CD4-positive, alpha-beta memory T cell (primary cell): ENCODE measurements around the gene TTC7B. TPM values are rescaled to one million over a fixed set of nuclear protein-coding genes. Genes with fewer than 3 reads are reported as not detected.

Source experiments
- CTCF ChIA-PET: fragments of 350-600 bp; sonication (Branson Sonifier 250); formaldehyde crosslinking; loops from one replicate; lab custom pipeline; 2021; ENCODE audit warnings: inconsistent platforms; ENCODE audit not compliant: partially characterized antibody; lab: Charles Lee
- POLR2A ChIA-PET: fragments of 350-600 bp; sonication (Branson Sonifier 250); formaldehyde crosslinking; loops from one replicate; lab custom pipeline; 2021; ENCODE audit not compliant: partially characterized antibody; lab: Charles Lee
- DNase-seq, 5 donors: peaks; one replicate each; pipeline versions ENCODE4 v3.0.0 to v3.0.0-alpha.2; 2020 to 2022; ENCODE audit warnings: mixed read lengths in 1 of 5
- H3K27ac ChIP-seq: one replicate; pipeline ENCODE4 v1.7.0; 2013; ENCODE audit warnings: low read depth, low read length
- H3K27me3 ChIP-seq: 2 replicates; pipeline ENCODE4 v1.7.0; 2013; ENCODE audit warnings: mild to moderate bottlenecking, low read length, moderate library complexity; ENCODE audit not compliant: insufficient read depth
- H3K36me3 ChIP-seq: 2 replicates; pipeline ENCODE4 v1.7.0; 2013; ENCODE audit warnings: mild to moderate bottlenecking, low read length, moderate library complexity; ENCODE audit not compliant: insufficient read depth
- H3K4me1 ChIP-seq: 2 replicates; pipeline ENCODE4 v1.7.0; 2013; ENCODE audit warnings: mild to moderate bottlenecking, low read length, moderate library complexity; ENCODE audit not compliant: insufficient read depth
- H3K4me3 ChIP-seq, 2 donors: one replicate each; pipeline ENCODE4 v1.7.0; 2013; ENCODE audit warnings: low read length in 2 of 2, mild to moderate bottlenecking in 1 of 2
- H3K9me3 ChIP-seq, 2 donors: one replicate each; pipeline ENCODE4 v1.7.0; 2013; ENCODE audit warnings: low read length in 2 of 2, control low read depth in 1 of 2; ENCODE audit not compliant: control insufficient read depth in 1 of 2
- H3K27ac Mint-ChIP-seq, 7 donors: one replicate each; pipeline ENCODE4 v1.8.0; 2020 to 2021; ENCODE audit warnings: mixed read lengths in 7 of 7, mild to moderate bottlenecking in 6 of 7, inconsistent platforms in 3 of 7, moderate library complexity in 3 of 7
- H3K27me3 Mint-ChIP-seq, 2 donors: one replicate each; pipeline ENCODE4 v1.8.0; 2020 to 2021; ENCODE audit warnings: mixed read lengths in 2 of 2
- H3K36me3 Mint-ChIP-seq, 2 donors: one replicate each; pipeline ENCODE4 v1.8.0; 2020 to 2021; ENCODE audit warnings: mixed read lengths in 2 of 2, inconsistent platforms in 1 of 2, mild to moderate bottlenecking in 1 of 2
- H3K4me1 Mint-ChIP-seq, 4 donors: one replicate each; pipeline ENCODE4 v1.8.0; 2020 to 2021; ENCODE audit warnings: mixed read lengths in 4 of 4, mild to moderate bottlenecking in 1 of 4
- H3K4me3 Mint-ChIP-seq, 8 donors: one replicate each; pipeline ENCODE4 v1.8.0; 2020 to 2021; ENCODE audit warnings: mixed read lengths in 8 of 8, mild to moderate bottlenecking in 7 of 8, moderate library complexity in 6 of 8, inconsistent platforms in 3 of 8
- H3K9me3 Mint-ChIP-seq, 8 donors: one replicate each; pipeline ENCODE4 v1.8.0; 2020 to 2021; ENCODE audit warnings: mixed read lengths in 8 of 8, mild to moderate bottlenecking in 5 of 8, inconsistent platforms in 3 of 8, moderate library complexity in 1 of 8
- intact Hi-C: fragments of 100-400 bp; cut with micrococcal nuclease; formaldehyde crosslinking; loops from one replicate; pipeline ENCODE4 v1.15.1; 2023
- polyA plus RNA-seq, 2 donors: library from polyadenylated mRNA; unstranded; fragments of 300-500 nt; fragmentation: Illumina TruSeq; gene quantifications; one replicate each; pipeline ENCODE4 v1.2.3, GENCODE V29; 2021
- total RNA-seq, 2 experiments: library from RNA; stranded (reverse); gene quantifications; one replicate each; pipeline ENCODE4 v1.2.3, GENCODE V29; 2021

TTC7B gene
- total and polyA plus RNA-seq, 4 experiments from 2014 or later: 0.30 to 1.9 (median 1.5) TPM; not detected in 1

DNA sequence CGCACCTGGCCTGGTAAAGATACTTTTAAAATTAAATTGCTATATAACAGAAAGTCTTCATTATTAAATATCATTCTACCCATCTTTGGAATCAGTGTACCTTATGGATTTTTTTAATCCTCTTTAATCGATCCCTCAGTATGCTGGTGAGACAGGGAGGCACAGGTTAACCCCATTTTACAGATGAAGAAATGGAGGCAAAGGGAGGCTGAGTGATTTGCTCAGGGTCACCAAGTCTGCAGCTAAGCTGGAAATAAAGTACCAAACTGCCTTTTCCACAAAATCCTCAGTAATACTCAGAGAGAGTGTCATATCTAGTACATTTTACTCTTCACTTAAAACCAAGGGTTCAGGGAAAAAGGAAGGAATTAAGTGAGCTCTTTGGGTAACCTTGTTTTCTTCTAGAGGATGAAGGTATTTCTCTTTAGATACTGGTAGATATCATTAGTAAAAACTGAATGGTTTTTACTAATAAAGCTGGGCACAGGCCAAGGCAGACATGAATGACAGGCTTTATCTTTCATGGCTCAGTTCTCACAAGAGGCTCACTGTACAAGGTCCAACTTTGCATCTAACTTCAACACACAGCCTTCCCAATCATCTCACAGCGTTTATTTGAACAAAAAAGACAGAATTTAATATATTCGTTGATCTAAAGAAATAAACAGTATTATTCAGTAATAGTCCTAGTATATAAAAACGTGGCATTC lies 35.3 kb upstream of the TTC7B start:
- Histone ChIP-seq H3K4me3 (no peak overlapping the region), H3K9me3 (no peaks in the 10 kb centered on the region), H3K36me3 (no peaks in the 10 kb centered on the region), H3K4me1 (no peaks in the 10 kb centered on the region), H3K27ac (no peak overlapping the region), H3K27me3 (no peaks in the 10 kb centered on the region)
- POLR2A ChIA-PET: no interaction called here
- CTCF ChIA-PET: no interaction called here
- Mint-ChIP-seq H3K36me3 (peaks cover 6 to 18% of the 10 kb centered on the region in 2 donors), H3K27me3 (no peaks in the 10 kb centered on the region), H3K9me3 (no peaks in the 10 kb centered on the region), H3K4me3 (no peak overlapping the region), H3K27ac (no peak overlapping the region), H3K4me1 (peaks cover 0 to 3% (median 0%) of the 10 kb centered on the region in 4 donors)
- intact Hi-C loops: no loop called here
- no peak for DNase-seq

DNA sequence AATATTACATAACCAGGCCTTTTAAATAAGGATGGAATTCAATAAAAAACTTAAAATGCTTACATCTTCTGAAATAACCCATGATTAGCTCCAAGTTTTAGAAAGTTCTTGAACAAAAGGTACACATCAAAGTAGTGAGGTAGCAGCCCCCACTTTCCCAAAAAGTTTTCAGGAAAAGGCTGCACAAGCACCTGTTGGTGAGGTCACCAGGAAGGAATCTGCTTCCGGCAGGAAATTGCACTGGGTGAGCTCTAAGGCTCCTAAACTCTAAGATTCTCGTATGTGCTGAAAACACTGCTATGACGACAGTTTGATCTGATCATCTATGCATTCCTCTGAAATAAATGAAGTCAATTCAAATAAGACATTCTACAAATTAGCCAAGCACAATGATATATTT lies 34.3 kb upstream of the TTC7B start:
- peaks cover 0 to 3% (median 0%) of the 10 kb centered on the region in 4 donors for H3K4me1 Mint-ChIP-seq
- H3K36me3 ChIP-seq: no peaks in the 10 kb centered on the region
- ChIA-PET CTCF (no interaction called here), POLR2A (no interaction called here)
- H3K27me3 Mint-ChIP-seq: no peaks in the 10 kb centered on the region
- H3K9me3 ChIP-seq: no peaks in the 10 kb centered on the region
- H3K36me3 Mint-ChIP-seq: peaks cover 6 to 26% of the 10 kb centered on the region in 2 donors
- no peak overlapping the region for H3K4me3 ChIP-seq
- no peak overlapping the region for H3K27ac Mint-ChIP-seq
- H3K4me3 Mint-ChIP-seq: no peak overlapping the region
- DNase-seq: no peak
- H3K27ac ChIP-seq: no peak overlapping the region
- no peaks in the 10 kb centered on the region for H3K9me3 Mint-ChIP-seq
- no peaks in the 10 kb centered on the region for H3K4me1 ChIP-seq
- intact Hi-C loops: no loop called here
- H3K27me3 ChIP-seq: no peaks in the 10 kb centered on the region

DNA sequence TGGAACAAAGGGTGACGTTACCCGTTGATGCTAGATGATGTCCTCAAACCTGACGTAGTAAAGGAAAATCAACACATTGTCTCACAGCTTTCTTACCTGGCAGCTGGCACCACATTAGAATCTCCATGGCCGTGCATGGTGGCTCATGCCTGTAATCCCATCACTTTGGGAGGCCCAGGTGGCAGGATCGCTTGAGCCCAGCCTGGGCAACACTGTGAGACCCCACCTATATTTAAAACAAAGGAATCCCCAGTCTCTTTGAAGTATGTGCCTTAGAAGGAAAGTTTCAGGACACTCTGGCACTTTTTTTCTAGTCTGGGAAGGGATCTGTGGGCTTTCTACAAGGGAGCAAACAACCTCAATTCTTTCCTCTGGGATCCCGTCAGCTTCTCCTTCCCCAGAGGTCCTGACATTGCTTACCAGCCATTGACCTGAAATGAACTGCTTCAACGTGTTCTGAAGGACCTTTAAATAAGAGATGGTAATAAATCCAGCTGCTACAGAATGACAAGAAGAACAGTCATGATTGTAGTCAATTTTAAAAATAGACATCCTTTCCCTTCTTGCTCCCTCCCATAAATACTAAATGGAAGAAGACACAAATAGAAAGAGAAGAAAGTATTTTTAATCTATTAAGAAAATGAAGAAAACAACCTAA lies 33.7 kb upstream of the TTC7B start:
- Histone ChIP-seq H3K9me3 (no peaks in the 10 kb centered on the region), H3K4me1 (no peaks in the 10 kb centered on the region), H3K4me3 (no peak overlapping the region), H3K27ac (no peak overlapping the region), H3K27me3 (no peaks in the 10 kb centered on the region), H3K36me3 (no peaks in the 10 kb centered on the region)
- intact Hi-C loops: no loop called here
- H3K9me3 Mint-ChIP-seq: no peaks in the 10 kb centered on the region
- ChIA-PET POLR2A (no interaction called here), CTCF (no interaction called here)
- peaks cover 6 to 26% of the 10 kb centered on the region in 2 donors for H3K36me3 Mint-ChIP-seq
- DNase-seq: no peak
- H3K4me1 Mint-ChIP-seq: peaks cover 0 to 3% (median 0%) of the 10 kb centered on the region in 4 donors
- no peak overlapping the region for H3K27ac Mint-ChIP-seq
- H3K27me3 Mint-ChIP-seq: no peaks in the 10 kb centered on the region
- H3K4me3 Mint-ChIP-seq: no peak overlapping the region

GRCh38 chr14:90848944-90849731 lies 32.9 kb upstream of the TTC7B start:
- H3K27me3 Mint-ChIP-seq: no peaks in the 10 kb centered on the region
- Histone ChIP-seq H3K9me3 (no peaks in the 10 kb centered on the region), H3K27ac (no peak overlapping the region), H3K36me3 (no peaks in the 10 kb centered on the region), H3K4me3 (no peak overlapping the region), H3K27me3 (no peaks in the 10 kb centered on the region), H3K4me1 (no peaks in the 10 kb centered on the region)
- no peaks in the 10 kb centered on the region for H3K9me3 Mint-ChIP-seq
- no peak for DNase-seq
- H3K4me3 Mint-ChIP-seq: no peak overlapping the region
- ChIA-PET POLR2A (no interaction called here), CTCF (no interaction called here)
- H3K36me3 Mint-ChIP-seq: peaks cover 6 to 26% of the 10 kb centered on the region in 2 donors
- intact Hi-C loops: no loop called here
- H3K27ac Mint-ChIP-seq: peak overlapping the region in 1 of 7 donors; percentile 43
- H3K4me1 Mint-ChIP-seq: peaks cover 0 to 3% (median 0%) of the 10 kb centered on the region in 4 donors

DNA sequence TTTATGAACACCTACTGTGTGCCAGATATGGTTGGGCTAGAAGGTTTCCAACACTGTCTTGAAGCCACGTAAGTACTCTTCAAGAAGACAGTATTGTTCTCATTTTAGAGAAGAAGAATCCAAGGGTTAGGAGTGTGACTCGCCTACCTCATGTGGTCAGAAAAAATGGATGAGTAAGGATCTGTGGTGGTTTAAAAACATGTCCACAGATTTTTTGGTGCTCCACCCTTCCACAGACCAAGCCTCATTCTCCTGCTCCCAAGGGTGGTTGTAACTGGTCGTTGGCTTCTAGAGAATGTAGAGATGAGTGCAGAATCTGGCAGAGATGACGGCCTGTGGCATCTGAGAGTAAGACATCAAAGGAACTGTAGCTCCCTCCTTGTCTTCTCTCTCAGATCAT lies 30.3 kb upstream of the TTC7B start:
- H3K4me3 Mint-ChIP-seq: no peak overlapping the region
- no peak overlapping the region for H3K27ac Mint-ChIP-seq
- peaks cover 5 to 8% (median 5%) of the 10 kb centered on the region in 4 donors for H3K4me1 Mint-ChIP-seq
- H3K9me3 ChIP-seq: no peaks in the 10 kb centered on the region
- peaks cover 5 to 26% of the 10 kb centered on the region in 2 donors for H3K36me3 Mint-ChIP-seq
- DNase-seq: no peak
- no peaks in the 10 kb centered on the region for H3K27me3 Mint-ChIP-seq
- H3K36me3 ChIP-seq: no peaks in the 10 kb centered on the region
- ChIA-PET POLR2A (no interaction called here), CTCF (no interaction called here)
- no peak overlapping the region for H3K27ac ChIP-seq
- intact Hi-C loops: no loop called here
- no peaks in the 10 kb centered on the region for H3K9me3 Mint-ChIP-seq
- no peak overlapping the region for H3K4me3 ChIP-seq
- peaks cover 4% of the 10 kb centered on the region for H3K4me1 ChIP-seq
- H3K27me3 ChIP-seq: no peaks in the 10 kb centered on the region

DNA sequence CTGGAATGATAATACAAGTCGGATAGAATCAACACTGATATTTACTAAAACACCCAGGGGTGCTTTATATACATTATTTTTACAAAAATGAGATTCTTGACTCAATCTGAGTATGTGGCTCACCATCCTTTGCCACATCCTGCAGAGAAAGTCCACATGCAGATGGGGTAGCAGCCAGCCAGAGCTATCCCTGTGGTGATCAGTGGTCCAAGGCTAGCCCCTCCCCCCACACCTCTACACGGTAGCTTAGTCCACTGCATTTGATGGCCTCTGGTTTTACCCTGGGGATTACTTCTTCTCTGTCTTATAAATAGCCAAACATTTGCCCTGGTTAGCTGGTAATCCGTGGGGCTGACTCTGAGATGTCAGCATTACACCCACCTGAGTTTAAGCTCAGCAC lies 28.1 kb upstream of the TTC7B start:
- Mint-ChIP-seq H3K27ac (peak overlapping the region in 1 of 7 donors; percentile 24), H3K36me3 (peaks cover 5 to 23% of the 10 kb centered on the region in 2 donors), H3K4me3 (no peak overlapping the region), H3K4me1 (peaks cover 5 to 8% (median 5%) of the 10 kb centered on the region in 4 donors), H3K9me3 (no peaks in the 10 kb centered on the region), H3K27me3 (no peaks in the 10 kb centered on the region)
- Histone ChIP-seq H3K27me3 (no peaks in the 10 kb centered on the region), H3K4me1 (peaks cover 4% of the 10 kb centered on the region), H3K27ac (no peak overlapping the region), H3K9me3 (no peaks in the 10 kb centered on the region), H3K4me3 (no peak overlapping the region), H3K36me3 (no peaks in the 10 kb centered on the region)
- POLR2A ChIA-PET: interaction anchor here (1.4 kb wide), 1 partner anchor 16 kb away, joined by 3 read pairs; no protein-coding TSS in a partner anchor
- DNase-seq: no peak
- intact Hi-C loops: no loop called here
- CTCF ChIA-PET: interaction anchor here (1.1 kb wide), 1 partner anchor 9 kb away, joined by 3 read pairs; no protein-coding TSS in a partner anchor

GRCh38 chr14:90842726-90843125 lies 26.5 kb upstream of the TTC7B start:
- POLR2A ChIA-PET: no interaction called here
- Mint-ChIP-seq H3K27ac (peak overlapping the region in 1 of 7 donors; percentile 39), H3K4me3 (no peak overlapping the region), H3K4me1 (peaks cover 5 to 8% (median 5%) of the 10 kb centered on the region in 4 donors), H3K27me3 (no peaks in the 10 kb centered on the region), H3K9me3 (no peaks in the 10 kb centered on the region), H3K36me3 (peaks cover 2 to 19% of the 10 kb centered on the region in 2 donors)
- H3K9me3 ChIP-seq: no peaks in the 10 kb centered on the region
- H3K27me3 ChIP-seq: no peaks in the 10 kb centered on the region
- H3K4me3 ChIP-seq: no peak overlapping the region
- intact Hi-C loops: no loop called here
- H3K36me3 ChIP-seq: no peaks in the 10 kb centered on the region
- H3K4me1 ChIP-seq: peaks cover 4% of the 10 kb centered on the region
- peak in 1 of 5 donors; percentile 19 for DNase-seq
- CTCF ChIA-PET: no interaction called here
- H3K27ac ChIP-seq: no peak overlapping the region
